ENCODE measurements around the gene KLHL13. TPM values are rescaled to one million over a fixed set of nuclear protein-coding genes. Genes with fewer than 3 reads are reported as not detected.
"Not testable (repeated sequence)": the region's sequence is repeated elsewhere in the genome, so short reads cannot be mapped to it uniquely, and the experiment has no call there.

Gene KLHL13, protein sequence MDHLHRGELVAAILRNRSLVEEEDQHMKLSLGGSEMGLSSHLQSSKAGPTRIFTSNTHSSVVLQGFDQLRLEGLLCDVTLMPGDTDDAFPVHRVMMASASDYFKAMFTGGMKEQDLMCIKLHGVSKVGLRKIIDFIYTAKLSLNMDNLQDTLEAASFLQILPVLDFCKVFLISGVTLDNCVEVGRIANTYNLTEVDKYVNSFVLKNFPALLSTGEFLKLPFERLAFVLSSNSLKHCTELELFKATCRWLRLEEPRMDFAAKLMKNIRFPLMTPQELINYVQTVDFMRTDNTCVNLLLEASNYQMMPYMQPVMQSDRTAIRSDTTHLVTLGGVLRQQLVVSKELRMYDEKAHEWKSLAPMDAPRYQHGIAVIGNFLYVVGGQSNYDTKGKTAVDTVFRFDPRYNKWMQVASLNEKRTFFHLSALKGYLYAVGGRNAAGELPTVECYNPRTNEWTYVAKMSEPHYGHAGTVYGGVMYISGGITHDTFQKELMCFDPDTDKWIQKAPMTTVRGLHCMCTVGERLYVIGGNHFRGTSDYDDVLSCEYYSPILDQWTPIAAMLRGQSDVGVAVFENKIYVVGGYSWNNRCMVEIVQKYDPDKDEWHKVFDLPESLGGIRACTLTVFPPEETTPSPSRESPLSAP
- total RNA-seq (2014; rRNA removed; shearing (Covaris generic)), result 47.0 and 48.3 TPM in 2 replicates

DNA sequence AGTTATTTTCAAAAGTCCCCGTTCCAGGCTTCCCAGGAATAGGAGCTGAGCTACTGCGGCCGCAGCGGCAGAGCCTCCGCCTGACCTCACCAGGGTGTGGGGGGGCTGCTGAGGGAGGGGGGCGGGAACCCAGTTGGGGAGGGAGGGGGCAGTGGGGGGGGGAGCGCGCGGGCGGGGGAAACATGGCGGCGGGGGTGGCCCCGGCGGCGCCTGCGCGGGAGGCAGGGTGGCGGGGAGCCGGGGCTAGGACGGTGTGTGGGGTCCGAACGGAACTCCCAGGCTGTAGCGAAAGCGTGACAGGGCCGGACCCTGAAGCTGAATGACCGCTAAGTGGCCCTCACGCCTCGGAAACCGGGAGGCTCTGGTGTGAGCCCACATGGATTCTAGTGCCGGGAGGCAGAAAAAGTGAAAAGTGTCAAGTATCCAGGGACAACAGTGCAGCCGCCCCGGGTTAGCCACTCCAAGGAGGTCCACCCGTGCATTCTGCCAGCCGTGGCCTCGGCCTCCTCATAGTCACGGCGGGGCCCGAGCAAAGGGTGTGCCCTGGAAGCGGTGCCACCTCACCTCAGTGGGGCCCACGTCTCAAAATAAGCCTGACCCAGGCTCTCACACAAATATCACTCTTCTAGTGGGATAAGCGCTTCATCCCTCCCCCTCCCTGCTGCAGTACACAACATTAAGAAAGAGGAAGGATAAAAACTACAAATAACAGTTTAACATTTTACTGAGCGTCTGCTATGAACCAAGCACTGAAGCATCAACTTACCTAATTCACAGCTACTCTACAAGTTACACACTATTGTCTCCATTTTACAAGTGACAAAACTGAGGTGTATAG is at the start of gene KLHL13:
Gene KLHL13 (minus strand): TSS at position 98 of the 838 bp plus-strand sequence. CDS start 88,337 bp downstream, outside the sequence.
- Histone ChIP-seq H3K4me1 (no peaks in the 10 kb centered on the region), H3K27ac (peak within 1 kb of the TSS; percentile 88), H3K36me3 (peaks cover 1% of the 10 kb centered on the region; the same call in 1 of the 2 replicates), H3K9me3 (replicated peaks) (no peaks in the 10 kb centered on the region), H3K27me3 (no peaks in the 10 kb centered on the region), H3K4me3 (peak within 1 kb of the TSS; percentile 99)
- peak; percentile 69 to 76 for DNase-seq

GRCh38 chrX:118164138-118164537 is 47.5 kb upstream of the KLHL13 start:
- Histone ChIP-seq H3K9me3 (replicated peaks) (no peaks in the 10 kb centered on the region), H3K4me3 (no peak overlapping the region), H3K27ac (no peak overlapping the region), H3K36me3 (no peaks in the 10 kb centered on the region), H3K27me3 (no peaks in the 10 kb centered on the region), H3K4me1 (no peaks in the 10 kb centered on the region)
- DNase-seq, result no peak

DNA sequence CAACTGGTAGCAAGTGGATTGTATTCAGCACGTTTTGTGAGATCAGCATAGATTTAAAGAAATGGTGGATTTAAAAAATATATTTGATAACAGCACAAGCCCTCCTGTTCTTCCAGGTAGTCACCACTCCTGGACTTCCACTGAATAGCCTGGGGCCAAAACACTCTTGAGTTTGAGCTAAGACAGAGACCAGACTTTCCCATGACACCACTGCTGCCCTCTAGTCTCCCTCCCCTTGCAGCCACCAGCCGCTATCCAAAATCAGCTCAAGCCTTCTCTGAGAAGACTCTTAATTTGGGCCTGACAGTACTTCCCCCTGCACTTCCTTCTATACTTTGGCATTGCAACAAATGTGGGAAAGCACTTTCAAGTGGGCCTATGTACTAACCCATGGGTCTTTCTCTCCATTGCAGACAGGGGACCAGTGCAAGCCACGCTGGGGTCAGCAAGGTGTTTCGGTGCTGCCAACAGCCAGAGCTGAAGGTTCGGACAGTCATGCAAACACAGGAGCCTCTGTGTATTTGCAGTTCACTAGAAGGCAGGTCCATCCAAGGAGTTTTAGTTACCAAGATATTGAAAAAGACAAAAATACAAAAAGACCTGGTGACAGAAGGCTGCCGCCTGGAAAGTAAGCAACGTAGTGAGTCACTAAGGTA is 40.5 kb upstream of the KLHL13 start:
- no peak overlapping the region for H3K27ac ChIP-seq
- no peaks in the 10 kb centered on the region for H3K4me1 ChIP-seq
- no peak overlapping the region for H3K4me3 ChIP-seq
- no peak for DNase-seq
- no peaks in the 10 kb centered on the region for H3K27me3 ChIP-seq
- H3K36me3 ChIP-seq, result no peaks in the 10 kb centered on the region
- H3K9me3 ChIP-seq (replicated peaks), result no peaks in the 10 kb centered on the region

DNA sequence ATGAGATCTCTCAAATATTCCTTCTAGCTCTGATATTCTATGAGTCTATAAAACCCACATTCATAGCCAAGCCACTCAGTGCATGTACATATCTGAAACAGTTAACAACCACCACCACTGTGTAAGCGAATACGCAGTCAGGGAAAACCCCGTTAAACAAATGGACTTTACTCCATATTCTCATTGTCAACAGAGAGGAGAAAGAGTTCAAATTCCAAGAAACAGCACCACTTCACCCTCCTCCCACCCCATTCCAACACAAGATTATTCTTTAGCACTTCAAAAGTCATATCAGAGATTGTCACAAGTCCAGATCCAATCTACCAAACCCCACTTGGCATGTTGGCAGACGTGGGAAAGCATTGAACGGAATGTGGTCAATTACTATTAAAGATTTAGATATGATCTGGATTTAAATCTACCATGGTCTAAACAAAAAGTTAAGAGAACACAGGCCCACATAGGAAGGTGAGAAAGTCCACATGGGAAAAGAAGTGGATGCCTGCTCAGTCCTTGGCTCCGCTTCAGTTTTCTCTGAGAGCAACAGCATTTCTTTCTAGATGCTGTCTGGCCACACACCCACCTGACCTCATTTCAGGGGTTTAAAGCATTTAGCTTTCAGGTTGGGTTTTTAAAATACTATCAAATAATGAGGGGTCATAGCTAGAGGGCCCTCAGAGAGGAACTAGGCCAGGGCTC is 39.8 kb upstream of the KLHL13 start:
- no peak for DNase-seq
- H3K4me3 ChIP-seq, result no peak overlapping the region
- H3K4me1 ChIP-seq, result no peaks in the 10 kb centered on the region
- H3K9me3 ChIP-seq (replicated peaks), result no peaks in the 10 kb centered on the region
- no peak overlapping the region for H3K27ac ChIP-seq
- no peaks in the 10 kb centered on the region for H3K36me3 ChIP-seq
- no peaks in the 10 kb centered on the region for H3K27me3 ChIP-seq

DNA sequence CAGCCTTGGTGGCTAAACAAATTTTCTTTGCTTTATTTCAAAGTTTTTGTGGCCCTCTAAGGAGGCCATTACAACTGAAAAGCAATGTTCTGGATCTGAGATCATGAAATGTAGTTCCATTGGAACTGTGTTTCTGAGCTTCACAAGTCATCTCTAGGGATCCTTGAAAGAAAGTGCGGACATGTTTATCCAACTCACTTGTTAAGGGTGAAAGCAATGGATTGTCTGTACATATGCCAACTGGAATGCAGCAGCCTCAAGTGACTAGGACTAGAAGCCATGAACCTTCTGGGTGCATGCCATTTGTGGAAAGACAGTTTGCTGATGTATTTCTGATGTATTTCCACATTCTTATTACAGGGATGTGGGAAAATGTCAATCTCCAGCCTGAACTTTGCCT is 36.7 kb upstream of the KLHL13 start:
- H3K27me3 ChIP-seq, result no peaks in the 10 kb centered on the region
- H3K27ac ChIP-seq, result no peak overlapping the region
- H3K9me3 ChIP-seq (replicated peaks), result no peaks in the 10 kb centered on the region
- no peaks in the 10 kb centered on the region for H3K4me1 ChIP-seq
- H3K36me3 ChIP-seq, result no peaks in the 10 kb centered on the region
- no peak for DNase-seq
- H3K4me3 ChIP-seq, result no peak overlapping the region

DNA sequence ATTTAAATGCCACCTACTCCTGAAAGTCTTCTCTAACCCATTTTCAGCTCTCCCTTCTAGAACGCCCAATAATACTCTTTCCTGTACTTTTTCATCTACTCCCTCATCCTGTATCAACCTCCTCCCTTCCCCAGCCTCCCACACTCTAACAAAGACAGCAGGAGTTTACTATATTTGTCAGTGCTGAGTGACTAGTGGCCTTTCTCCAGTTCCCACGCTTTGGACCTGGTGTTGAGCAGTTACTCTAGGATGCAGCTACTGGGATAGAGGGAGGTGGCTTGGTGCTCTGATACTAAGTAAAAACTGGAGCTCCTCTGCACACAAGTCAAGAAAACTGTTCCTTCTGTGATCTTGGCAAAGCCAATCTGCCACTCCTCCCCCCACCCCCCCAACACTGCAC is 36.1 kb upstream of the KLHL13 start:
- Histone ChIP-seq H3K27me3 (no peaks in the 10 kb centered on the region), H3K9me3 (replicated peaks) (no peaks in the 10 kb centered on the region), H3K36me3 (no peaks in the 10 kb centered on the region), H3K4me1 (no peaks in the 10 kb centered on the region), H3K4me3 (no peak overlapping the region), H3K27ac (no peak overlapping the region)
- no peak for DNase-seq

GRCh38 chrX:118148737-118149136 is 32.1 kb upstream of the KLHL13 start:
- Histone ChIP-seq H3K4me1 (no peaks in the 10 kb centered on the region), H3K9me3 (replicated peaks) (no peaks in the 10 kb centered on the region), H3K4me3 (no peak overlapping the region), H3K36me3 (no peaks in the 10 kb centered on the region), H3K27me3 (no peaks in the 10 kb centered on the region), H3K27ac (no peak overlapping the region)
- DNase-seq, result no peak

- not testable (repeated sequence) for H3K4me1 ChIP-seq; H3K4me3 ChIP-seq; H3K9me3 ChIP-seq (replicated peaks); H3K27me3 ChIP-seq; DNase-seq; H3K36me3 ChIP-seq; H3K27ac ChIP-seq
Observed at GRCh38 chrX:118147771-118148170, 31.2 kb upstream of the KLHL13 start.

GRCh38 chrX:118143578-118143977 is 27.0 kb upstream of the KLHL13 start:
- no peaks in the 10 kb centered on the region for H3K9me3 ChIP-seq (replicated peaks)
- no peak overlapping the region for H3K27ac ChIP-seq
- no peaks in the 10 kb centered on the region for H3K27me3 ChIP-seq
- DNase-seq, result no peak
- no peak overlapping the region for H3K4me3 ChIP-seq
- H3K36me3 ChIP-seq, result no peaks in the 10 kb centered on the region
- no peaks in the 10 kb centered on the region for H3K4me1 ChIP-seq

GRCh38 chrX:118131336-118131735 is 14.7 kb upstream of the KLHL13 start:
- Histone ChIP-seq H3K27me3 (no peaks in the 10 kb centered on the region), H3K4me3 (no peak overlapping the region), H3K4me1 (no peaks in the 10 kb centered on the region), H3K36me3 (no peaks in the 10 kb centered on the region), H3K9me3 (replicated peaks) (no peaks in the 10 kb centered on the region), H3K27ac (no peak overlapping the region)
- no peak for DNase-seq

- Histone ChIP-seq H3K4me3 (no peak overlapping the region), H3K36me3 (no peaks in the 10 kb centered on the region), H3K27ac (no peak overlapping the region), H3K4me1 (no peaks in the 10 kb centered on the region), H3K27me3 (no peaks in the 10 kb centered on the region), H3K9me3 (replicated peaks) (no peaks in the 10 kb centered on the region)
- no peak for DNase-seq
Observed at GRCh38 chrX:118129681-118130080, 13.1 kb upstream of the KLHL13 start.

- H3K4me1 ChIP-seq, result no peaks in the 10 kb centered on the region
- no peaks in the 10 kb centered on the region for H3K27me3 ChIP-seq
- H3K9me3 ChIP-seq (replicated peaks), result no peaks in the 10 kb centered on the region
- H3K4me3 ChIP-seq, result no peak overlapping the region
- no peaks in the 10 kb centered on the region for H3K36me3 ChIP-seq
- no peak overlapping the region for H3K27ac ChIP-seq
- DNase-seq, result no peak
Observed at GRCh38 chrX:118128724-118129123, 12.1 kb upstream of the KLHL13 start.

DNA sequence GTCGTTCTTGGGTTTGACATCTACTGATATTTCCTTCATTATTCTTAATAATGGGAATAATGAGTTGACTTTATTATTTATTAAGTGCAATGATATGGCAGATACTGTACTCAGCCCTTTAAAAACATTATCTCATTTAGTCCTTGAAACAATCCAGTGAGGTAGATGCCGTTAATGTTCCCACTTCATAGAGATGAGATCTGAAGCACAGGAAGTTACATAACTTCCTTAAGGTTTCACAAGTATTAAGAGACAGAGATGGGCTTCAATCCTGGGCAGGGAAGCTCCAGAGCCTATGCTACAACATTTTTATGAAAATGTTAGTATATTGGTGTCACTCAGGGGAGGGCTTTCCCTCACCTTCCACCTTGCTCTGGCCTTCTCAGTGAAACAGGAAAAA is 9.7 kb upstream of the KLHL13 start:
- no peak for DNase-seq
- Histone ChIP-seq H3K9me3 (replicated peaks) (no peaks in the 10 kb centered on the region), H3K36me3 (no peaks in the 10 kb centered on the region), H3K4me1 (no peaks in the 10 kb centered on the region), H3K4me3 (no peak overlapping the region), H3K27me3 (no peaks in the 10 kb centered on the region), H3K27ac (no peak overlapping the region)

DNA sequence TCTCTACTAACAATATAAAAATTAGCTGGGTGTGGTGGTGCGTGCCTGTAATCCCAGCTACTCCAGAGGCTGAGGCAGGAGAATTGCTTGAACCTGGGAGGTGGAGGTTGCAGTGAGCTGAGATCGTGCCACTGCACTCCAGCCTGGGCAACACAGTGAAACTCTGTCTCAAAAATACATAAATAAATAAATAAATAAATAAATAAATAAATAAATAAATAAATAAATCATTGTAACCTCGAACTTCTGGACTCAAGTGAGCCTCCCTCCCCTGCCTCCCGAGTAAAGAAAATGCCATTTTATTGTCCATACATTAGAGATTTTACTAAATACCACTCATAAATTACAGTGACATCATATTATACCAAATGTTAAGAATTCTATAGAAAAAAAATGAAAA is 7.6 kb upstream of the KLHL13 start:
- H3K4me3 ChIP-seq; H3K36me3 ChIP-seq; H3K4me1 ChIP-seq; H3K9me3 ChIP-seq (replicated peaks); DNase-seq; H3K27ac ChIP-seq; H3K27me3 ChIP-seq: not testable (repeated sequence)

All from SJCRH30 (cell line).